HG03039 (cell line): ENCODE results near the gene LBX1.
"Not testable (repeated sequence)": the region's sequence is repeated elsewhere in the genome, so short reads cannot be mapped to it uniquely, and the experiment has no call there.

Experiments
- ATAC-seq: cut with Tn5 transposase; IDR thresholded peaks from one replicate; pipeline ENCODE4 v1.9.1; 2021; ENCODE audit warnings: mild to moderate bottlenecking, moderate library complexity; ENCODE audit not compliant: unreplicated experiment

LBX1 gene

DNA sequence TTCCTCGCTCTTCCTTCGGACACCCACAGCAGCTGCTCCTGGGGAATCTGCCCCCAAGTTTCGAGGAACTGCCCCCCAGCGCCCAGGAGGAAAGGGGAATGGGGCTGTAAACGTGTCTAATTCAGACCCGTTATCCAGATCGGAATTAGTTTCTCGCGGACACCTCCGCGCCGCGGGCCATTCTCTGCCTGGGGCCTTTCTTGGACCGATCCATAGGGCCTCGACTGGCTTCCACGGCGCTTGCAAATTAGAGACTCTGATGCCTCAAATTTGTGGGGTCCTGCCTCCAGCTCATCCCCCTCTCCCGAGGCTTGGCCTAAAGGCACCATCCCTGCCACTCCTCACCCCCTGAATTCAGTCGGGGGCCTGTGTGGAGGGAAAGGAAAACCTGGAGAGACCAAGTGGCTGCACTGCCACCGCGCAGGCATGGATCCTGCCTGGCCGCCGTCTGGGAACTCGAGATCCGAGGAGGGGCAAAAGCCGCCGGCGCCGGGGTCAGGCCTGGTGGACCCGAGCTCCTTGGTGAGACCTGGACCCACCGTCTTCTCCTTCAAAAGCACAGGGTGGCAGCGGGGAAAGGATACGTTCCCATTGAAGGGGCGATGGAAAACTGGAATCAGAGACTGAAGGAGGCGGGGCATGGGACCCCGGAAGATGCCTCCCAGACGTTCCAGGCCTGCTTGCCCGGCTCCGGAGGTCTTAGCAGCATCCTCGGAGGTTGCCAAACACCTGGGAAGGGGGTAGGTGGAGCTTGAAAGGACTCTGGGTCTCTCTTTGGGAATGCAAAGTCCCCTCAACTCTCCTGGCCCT is 13.7 kb downstream of the LBX1 start:
- ATAC-seq = no peak

DNA sequence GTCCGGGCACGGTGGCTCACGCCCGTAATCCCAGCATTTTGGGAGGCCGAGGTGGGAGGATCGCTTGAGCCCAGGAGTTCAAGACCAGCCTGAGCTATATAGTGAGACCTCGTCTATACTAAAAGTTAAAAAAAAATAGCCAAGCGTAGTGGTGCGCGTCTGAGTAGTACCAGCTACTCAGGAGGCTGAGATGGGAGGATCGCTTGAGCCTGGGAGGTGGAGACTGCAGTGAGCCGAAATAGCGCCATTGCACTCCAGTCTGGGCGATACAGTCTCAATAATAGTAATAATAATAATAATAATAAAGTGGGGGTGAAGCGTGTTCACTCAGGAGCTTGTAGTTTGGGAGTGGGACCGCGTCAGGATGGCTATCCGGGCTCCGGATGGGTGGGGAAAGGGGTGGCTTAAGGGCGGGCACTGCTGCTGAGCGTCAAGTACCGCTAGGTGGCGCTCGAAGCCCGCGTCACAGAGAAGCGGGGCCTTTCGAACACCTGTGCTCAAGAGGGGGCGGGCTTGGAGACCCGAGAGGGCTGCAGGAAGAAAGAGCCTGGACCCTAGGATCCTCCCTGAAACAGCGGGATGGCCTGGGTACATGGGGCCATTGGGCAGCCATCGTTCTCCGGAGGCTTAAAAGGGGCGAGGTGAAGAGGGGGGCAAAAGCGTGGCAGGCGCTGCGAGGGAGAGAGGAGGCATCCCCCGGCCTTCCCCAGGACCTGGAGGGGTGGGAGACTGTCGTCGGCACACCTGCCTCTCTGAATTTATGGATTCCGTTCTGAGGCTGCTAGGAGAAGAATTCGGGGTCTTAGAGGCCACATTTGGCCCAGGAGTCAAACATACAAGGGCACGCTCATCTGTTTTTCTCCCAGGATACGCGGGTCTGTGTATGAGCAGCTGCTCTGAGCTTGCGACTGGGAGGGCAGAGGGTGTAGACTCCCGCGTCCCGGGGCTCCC is 14.5 kb downstream of the LBX1 start:
- no peak for ATAC-seq

DNA sequence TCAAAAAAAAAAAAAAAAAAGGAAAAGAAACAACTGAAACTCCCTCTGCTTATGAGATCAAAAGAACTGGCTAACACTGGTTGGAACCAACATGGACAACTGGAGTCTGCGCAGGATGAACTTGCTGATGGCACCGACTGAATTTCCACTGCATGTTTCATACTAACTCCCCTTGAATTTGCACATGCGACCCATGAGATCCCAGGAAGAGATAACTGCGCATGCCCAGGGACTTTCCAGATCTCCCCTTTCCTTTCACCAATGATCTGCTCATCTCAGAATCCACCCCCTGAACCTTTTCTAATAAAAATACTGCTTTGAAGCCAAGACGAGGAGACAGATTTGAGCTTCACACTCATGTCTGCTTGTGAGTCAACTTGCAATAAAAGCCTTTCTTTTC is 20.7 kb downstream of the LBX1 start:
- ATAC-seq = no peak

DNA sequence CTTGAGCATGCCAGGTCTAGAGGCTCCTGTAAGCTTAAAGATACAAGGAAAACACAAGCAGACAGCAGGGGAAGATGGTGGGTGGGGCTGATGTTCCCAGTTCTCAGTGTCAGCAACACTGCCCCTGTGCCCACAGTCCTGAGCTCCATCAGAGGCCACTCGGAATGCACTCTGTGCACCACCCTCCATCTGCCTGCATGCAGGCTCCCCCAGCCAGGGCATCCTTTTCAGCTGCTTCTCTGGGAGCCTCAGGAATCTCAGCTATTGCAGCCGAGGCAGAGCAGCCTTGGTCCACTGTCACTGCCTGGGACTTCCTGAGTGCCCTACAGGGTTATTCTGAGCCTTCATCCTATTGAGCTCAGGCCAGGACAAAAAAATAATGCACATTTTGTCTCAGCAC is 22.2 kb downstream of the LBX1 start:
- ATAC-seq = no peak

DNA sequence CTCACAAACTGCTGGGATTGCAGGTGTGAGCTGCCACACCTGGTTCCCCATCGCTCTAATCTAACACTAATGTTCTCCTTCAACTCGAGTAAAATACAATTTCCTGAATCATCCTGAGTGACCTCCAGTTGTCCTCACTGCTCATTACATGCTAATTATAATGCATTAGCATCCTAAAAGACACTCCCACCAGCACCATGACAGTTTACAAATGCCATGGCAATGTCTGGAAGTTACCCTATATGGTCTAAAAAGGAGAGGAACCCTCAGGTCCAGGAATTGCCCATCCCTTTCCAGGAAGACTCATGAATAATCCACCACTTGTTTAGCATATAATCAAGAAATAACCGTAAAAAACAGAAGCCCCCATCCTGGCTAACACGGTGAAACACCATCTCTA is 26.6 kb downstream of the LBX1 start:
- ATAC-seq = not testable (repeated sequence)

DNA sequence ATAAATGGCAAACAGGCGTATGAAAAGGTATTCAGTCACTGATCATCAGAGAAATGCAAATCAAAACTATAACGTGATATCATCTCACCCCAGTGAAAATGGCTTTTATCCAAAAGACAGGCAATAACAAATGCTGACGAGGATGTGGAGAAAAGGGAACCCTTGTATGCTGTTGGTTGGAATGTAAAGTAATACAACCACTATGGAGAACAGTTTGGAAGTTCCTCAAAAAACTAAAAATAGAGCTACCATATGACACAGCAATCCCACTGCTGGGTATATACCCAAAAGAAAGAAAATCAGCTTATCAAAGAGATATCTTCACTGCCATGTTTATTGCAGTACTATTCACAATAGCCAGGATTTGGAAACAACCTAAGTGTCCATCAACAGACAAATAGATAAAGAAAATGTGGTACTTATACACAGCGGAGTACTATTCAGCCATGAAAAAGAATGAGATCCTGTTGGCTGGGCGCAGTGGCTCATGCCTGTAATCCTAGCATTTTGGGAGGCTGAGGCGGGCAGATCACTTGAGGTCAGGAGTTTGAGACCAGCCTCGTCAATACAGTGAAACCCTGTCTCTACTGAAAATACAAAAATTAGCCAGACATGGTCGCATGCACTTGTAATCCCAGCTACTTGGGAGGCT is 30.8 kb downstream of the LBX1 start:
- not testable (repeated sequence) for ATAC-seq

DNA sequence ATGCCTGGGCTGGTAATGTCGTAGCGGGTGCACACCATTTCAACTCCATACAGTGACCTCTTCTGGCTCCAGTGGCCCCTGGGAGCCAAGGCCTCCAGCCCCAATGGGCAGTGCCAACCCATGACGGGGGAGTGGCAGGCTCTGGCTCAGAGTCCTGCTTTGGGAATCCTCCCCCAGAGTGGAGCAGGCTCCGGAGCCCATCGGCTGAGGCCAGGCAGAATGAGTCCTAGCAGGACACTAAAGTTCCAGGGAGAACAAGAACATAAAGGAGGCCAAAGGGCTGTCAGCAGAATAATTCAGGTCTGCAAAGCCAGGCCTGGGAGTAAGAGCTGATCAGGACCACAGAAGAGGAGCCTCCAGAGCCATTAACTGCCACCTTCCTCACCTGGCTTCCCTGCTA is 33.3 kb downstream of the LBX1 start:
- no peak for ATAC-seq

DNA sequence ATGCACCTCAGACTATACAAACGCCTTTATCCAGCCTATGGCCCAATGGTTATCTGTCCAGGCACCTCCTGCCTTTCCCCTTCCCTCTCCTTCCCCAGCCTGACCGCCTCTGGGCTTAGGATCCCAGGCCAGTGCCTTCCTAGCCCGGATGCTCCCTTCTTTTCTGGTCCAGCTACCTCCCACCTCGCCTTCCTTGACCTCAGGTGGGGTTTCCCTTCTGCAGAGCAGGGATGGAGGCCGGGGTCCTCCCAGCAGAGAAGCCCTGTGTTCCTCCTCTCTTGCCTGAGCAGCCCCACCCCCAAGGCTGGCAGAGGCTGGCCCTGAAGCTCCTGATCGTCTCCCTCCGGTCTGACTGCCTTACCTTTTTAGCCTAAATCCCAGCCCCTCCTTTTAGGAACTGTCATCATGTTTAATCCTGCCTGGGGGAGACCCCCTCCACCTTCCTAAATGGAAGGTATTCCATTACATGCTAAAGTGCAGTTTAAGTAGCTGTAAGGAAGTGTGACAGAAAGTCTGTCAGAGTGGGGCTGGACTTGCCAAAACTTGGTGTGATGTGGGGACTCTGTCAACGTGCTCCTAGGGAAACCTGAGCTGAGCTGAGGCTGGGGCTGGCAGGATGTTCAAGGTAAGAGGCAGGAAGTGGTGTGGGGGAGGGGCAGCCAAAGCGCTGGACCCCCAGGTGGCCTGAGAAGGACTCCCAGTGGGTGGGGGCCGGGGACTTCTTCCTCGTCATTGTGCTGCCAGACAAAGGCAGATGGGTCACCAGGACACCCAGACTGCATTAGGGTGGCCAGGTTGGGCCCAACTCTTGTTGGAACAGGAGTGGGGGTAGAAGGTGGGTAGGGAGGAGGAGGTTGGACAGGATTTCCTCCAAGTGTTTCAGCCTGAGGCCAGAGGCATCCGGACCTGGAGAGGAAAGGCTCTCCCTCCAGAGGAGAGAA is 39.5 kb downstream of the LBX1 start:
- ATAC-seq = no peak

DNA sequence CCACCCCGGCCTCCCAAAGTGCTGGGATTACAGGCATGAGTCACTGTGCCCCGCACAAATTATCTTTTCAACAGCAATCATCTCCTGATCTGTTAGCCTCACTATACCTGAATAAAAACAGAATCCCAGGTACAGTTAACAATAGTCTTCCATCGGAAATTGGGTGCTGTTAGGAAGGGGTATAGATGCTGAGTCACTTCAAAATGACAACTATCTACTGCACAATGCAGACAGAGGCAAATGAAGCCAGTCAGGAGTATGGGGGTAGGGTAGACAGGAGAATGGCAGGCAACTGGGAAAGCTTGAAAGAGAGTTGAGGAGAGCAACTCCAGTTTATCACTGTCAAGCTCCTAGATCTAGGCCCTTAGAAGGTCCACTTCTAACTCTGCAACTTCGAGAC is 40.3 kb downstream of the LBX1 start:
- ATAC-seq = no peak

DNA sequence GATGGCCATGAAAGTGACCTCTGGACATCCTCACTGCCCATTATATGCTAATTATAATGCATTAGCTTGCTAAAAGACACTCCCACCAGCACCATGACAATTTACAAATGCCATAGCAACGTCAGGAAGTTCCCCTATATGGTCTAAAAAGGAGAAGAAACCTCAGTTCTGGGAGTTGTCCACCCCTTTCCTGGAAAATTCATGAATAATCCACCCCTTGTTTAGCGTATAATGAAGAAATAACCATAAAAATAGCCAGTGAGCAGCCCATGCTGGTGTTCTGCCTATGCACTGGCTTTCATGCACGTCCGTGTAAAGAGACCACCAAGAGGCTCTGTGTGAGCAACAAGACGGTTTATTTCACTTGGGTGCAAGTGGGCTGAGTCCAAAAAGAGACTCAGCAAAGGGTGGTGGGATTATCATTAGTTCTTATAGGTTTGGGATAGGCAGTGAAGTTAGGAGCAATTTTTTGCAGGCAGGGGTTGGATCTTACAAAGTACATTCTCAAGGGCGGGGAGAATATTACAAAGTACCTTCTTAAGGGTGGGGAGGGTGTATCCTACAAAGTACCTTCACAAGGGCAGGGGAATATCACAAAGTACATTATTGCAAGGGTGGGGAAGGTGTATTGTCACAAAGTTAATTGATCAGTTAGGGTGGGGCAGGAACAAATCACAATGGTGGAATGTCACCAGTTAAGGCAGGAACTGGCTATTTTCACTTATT is 45.6 kb downstream of the LBX1 start:
- no peak for ATAC-seq

DNA sequence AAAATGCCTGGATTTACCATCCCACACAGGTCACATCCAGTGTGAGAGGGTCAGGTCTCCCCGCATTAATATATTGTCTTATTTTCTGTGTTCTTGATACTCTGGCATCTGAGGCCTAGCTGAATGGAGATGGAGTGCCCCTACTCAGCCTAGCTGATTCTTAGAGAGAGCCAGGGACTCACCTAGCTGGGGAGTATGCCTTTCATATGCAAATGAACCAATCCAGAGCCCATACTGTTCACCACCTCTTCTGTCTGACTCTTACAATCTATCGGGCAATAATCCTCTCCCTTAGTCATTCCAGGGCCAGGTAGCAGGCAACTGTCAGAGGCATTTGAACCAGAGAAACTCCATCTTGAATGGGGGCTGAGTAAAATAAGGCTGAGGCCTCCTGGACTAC is 46.3 kb downstream of the LBX1 start:
- no peak for ATAC-seq
